ENCODE data around the gene ABCA2. TPM values are rescaled to one million over a fixed set of nuclear protein-coding genes. Genes with fewer than 3 reads are reported as not detected.

ABCA2 gene
- total and polyA plus RNA-seq, 9 of the 15 experiments (the other 6 are each of a cell fraction or from before 2014, with no cell fraction given) = 0.69 to 16.3 (median 6.1) TPM; not detected in 2

DNA sequence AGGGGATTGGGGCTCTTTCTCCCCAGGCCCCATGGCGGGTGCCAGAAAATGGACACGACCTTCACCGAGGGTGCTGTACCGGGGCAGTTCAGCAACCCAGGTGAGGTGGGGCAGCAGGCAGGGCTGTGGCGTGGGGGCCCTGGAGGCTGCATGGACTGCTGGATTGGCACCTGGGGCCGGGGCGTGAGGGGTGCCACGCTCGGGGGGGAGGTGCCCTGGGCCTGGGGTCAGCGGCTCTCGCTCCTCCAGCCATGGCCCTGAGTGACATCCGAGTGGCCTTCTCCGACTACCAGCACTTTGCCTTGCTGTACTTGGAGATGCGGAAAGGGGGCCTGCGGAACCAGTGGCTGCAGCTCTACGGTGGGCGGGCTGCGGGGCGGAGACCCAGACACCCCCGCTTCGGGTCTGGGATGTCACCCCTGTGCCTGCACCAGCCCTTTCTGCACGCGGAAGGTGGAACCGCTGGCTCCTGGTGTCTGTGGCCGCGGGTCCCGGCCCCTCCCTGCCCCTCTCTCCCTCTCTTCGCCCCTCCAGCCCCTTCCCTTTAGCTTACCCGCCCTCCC is 43.5 kb downstream of the ABCA2 start (continued):
- TF ChIP-seq, protein P1, sequence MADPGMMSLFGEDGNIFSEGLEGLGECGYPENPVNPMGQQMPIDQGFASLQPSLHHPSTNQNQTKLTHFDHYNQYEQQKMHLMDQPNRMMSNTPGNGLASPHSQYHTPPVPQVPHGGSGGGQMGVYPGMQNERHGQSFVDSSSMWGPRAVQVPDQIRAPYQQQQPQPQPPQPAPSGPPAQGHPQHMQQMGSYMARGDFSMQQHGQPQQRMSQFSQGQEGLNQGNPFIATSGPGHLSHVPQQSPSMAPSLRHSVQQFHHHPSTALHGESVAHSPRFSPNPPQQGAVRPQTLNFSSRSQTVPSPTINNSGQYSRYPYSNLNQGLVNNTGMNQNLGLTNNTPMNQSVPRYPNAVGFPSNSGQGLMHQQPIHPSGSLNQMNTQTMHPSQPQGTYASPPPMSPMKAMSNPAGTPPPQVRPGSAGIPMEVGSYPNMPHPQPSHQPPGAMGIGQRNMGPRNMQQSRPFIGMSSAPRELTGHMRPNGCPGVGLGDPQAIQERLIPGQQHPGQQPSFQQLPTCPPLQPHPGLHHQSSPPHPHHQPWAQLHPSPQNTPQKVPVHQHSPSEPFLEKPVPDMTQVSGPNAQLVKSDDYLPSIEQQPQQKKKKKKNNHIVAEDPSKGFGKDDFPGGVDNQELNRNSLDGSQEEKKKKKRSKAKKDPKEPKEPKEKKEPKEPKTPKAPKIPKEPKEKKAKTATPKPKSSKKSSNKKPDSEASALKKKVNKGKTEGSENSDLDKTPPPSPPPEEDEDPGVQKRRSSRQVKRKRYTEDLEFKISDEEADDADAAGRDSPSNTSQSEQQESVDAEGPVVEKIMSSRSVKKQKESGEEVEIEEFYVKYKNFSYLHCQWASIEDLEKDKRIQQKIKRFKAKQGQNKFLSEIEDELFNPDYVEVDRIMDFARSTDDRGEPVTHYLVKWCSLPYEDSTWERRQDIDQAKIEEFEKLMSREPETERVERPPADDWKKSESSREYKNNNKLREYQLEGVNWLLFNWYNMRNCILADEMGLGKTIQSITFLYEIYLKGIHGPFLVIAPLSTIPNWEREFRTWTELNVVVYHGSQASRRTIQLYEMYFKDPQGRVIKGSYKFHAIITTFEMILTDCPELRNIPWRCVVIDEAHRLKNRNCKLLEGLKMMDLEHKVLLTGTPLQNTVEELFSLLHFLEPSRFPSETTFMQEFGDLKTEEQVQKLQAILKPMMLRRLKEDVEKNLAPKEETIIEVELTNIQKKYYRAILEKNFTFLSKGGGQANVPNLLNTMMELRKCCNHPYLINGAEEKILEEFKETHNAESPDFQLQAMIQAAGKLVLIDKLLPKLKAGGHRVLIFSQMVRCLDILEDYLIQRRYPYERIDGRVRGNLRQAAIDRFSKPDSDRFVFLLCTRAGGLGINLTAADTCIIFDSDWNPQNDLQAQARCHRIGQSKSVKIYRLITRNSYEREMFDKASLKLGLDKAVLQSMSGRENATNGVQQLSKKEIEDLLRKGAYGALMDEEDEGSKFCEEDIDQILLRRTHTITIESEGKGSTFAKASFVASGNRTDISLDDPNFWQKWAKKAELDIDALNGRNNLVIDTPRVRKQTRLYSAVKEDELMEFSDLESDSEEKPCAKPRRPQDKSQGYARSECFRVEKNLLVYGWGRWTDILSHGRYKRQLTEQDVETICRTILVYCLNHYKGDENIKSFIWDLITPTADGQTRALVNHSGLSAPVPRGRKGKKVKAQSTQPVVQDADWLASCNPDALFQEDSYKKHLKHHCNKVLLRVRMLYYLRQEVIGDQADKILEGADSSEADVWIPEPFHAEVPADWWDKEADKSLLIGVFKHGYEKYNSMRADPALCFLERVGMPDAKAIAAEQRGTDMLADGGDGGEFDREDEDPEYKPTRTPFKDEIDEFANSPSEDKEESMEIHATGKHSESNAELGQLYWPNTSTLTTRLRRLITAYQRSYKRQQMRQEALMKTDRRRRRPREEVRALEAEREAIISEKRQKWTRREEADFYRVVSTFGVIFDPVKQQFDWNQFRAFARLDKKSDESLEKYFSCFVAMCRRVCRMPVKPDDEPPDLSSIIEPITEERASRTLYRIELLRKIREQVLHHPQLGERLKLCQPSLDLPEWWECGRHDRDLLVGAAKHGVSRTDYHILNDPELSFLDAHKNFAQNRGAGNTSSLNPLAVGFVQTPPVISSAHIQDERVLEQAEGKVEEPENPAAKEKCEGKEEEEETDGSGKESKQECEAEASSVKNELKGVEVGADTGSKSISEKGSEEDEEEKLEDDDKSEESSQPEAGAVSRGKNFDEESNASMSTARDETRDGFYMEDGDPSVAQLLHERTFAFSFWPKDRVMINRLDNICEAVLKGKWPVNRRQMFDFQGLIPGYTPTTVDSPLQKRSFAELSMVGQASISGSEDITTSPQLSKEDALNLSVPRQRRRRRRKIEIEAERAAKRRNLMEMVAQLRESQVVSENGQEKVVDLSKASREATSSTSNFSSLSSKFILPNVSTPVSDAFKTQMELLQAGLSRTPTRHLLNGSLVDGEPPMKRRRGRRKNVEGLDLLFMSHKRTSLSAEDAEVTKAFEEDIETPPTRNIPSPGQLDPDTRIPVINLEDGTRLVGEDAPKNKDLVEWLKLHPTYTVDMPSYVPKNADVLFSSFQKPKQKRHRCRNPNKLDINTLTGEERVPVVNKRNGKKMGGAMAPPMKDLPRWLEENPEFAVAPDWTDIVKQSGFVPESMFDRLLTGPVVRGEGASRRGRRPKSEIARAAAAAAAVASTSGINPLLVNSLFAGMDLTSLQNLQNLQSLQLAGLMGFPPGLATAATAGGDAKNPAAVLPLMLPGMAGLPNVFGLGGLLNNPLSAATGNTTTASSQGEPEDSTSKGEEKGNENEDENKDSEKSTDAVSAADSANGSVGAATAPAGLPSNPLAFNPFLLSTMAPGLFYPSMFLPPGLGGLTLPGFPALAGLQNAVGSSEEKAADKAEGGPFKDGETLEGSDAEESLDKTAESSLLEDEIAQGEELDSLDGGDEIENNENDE (IDR thresholded peaks at IDR 0.05; ENCODE audit: low read depth, low read length) = no peak
- no peak for TF ChIP-seq ZNF232 (CRISPR knock-in tag; IDR thresholded peaks at IDR 0.05)
- TF ChIP-seq CCNT2 (IDR thresholded peaks at IDR 0.05; ENCODE audit: borderline replicate concordance, extremely low read depth, insufficient read length, low read depth, low read length) = no peak
- TF ChIP-seq SMARCA5 (IDR thresholded peaks at IDR 0.05) = no peak
- no peak for TF ChIP-seq ILK (tag; IDR thresholded peaks at IDR 0.05; ENCODE audit: borderline replicate concordance, low read depth)
